HEK293 (cell line): ENCODE data around the gene PLK5.

Experiments used
- ATF2 ChIP-seq: fragments of 450-650 bp; formaldehyde crosslinking; IDR thresholded peaks from 2 replicates; pipeline ENCODE4 v1.5.1; 2016; ENCODE audit warnings: missing biosample characterization, missing genetic modification characterization, low read depth
- BCL11B ChIP-seq: fragments of 450-650 bp; formaldehyde crosslinking; IDR thresholded peaks from 2 replicates; pipeline ENCODE4 v1.5.1; 2016; ENCODE audit warnings: low read depth, missing biosample characterization, missing genetic modification characterization
- FEZF1 ChIP-seq: fragments of 450-650 bp; formaldehyde crosslinking; IDR thresholded peaks from 2 replicates; pipeline ENCODE4 v1.5.1; 2016; ENCODE audit warnings: missing biosample characterization, missing genetic modification characterization
- HOXC10 ChIP-seq: sonication (generic); formaldehyde crosslinking; IDR thresholded peaks from 2 replicates; pipeline ENCODE4 v1.8.1; 2023; ENCODE audit warnings: mild to moderate bottlenecking, missing genetic modification reagents
- KLF1 ChIP-seq: fragments of 450-650 bp; formaldehyde crosslinking; IDR thresholded peaks from 2 replicates; pipeline ENCODE4 v1.5.1; 2016; ENCODE audit warnings: missing biosample characterization, missing genetic modification characterization
- KLF10 ChIP-seq: fragments of 450-650 bp; IDR thresholded peaks from 2 replicates; pipeline ENCODE4 v1.5.1; 2018; ENCODE audit warnings: missing biosample characterization, mild to moderate bottlenecking, missing genetic modification characterization
- ZBTB26 ChIP-seq: fragments of 450-650 bp; formaldehyde crosslinking; optimal IDR thresholded peaks from 2 replicates; pipeline ENCODE3; 2016; ENCODE audit warnings: missing biosample characterization, mild to moderate bottlenecking, missing genetic modification characterization
- ZBTB7A ChIP-seq: fragments of 450-650 bp; formaldehyde crosslinking; IDR thresholded peaks from 2 replicates; pipeline ENCODE4 v1.5.1; 2016; ENCODE audit warnings: low read depth, missing biosample characterization, missing genetic modification characterization
- ZEB2 ChIP-seq: fragments of 450-650 bp; formaldehyde crosslinking; IDR thresholded peaks from 2 replicates; pipeline ENCODE4 v1.5.1; 2016; ENCODE audit warnings: missing biosample characterization, missing genetic modification characterization
- ZFP41 ChIP-seq: fragments of 450-650 bp; formaldehyde crosslinking; IDR thresholded peaks from 2 replicates; pipeline ENCODE4 v1.5.1; 2016; ENCODE audit warnings: missing biosample characterization, missing genetic modification characterization, borderline replicate concordance
- ZFP69B ChIP-seq: fragments of 450-650 bp; formaldehyde crosslinking; IDR thresholded peaks from 2 replicates; pipeline ENCODE4 v1.5.1; 2016; ENCODE audit warnings: missing biosample characterization, missing genetic modification characterization
- ZNF26 ChIP-seq: fragments of 450-650 bp; formaldehyde crosslinking; IDR thresholded peaks from 2 replicates; pipeline ENCODE4 v1.5.1; 2016; ENCODE audit warnings: missing biosample characterization, missing genetic modification characterization
- ZNF266 ChIP-seq: fragments of 450-650 bp; formaldehyde crosslinking; IDR thresholded peaks from 2 replicates; pipeline ENCODE4 v1.5.1; 2016; ENCODE audit warnings: missing biosample characterization, missing genetic modification characterization, low read depth
- ZNF280C ChIP-seq: fragments of 450-650 bp; formaldehyde crosslinking; IDR thresholded peaks from 2 replicates; pipeline ENCODE4 v1.5.1; 2016; ENCODE audit warnings: missing biosample characterization, missing genetic modification characterization
- ZNF341 ChIP-seq: fragments of 450-650 bp; formaldehyde crosslinking; IDR thresholded peaks from 2 replicates; pipeline ENCODE4; 2016; ENCODE audit warnings: low read depth, missing biosample characterization, missing genetic modification characterization
- ZNF354C ChIP-seq: fragments of 450-650 bp; formaldehyde crosslinking; IDR thresholded peaks from 2 replicates; pipeline ENCODE4 v1.5.1; 2016; ENCODE audit warnings: missing biosample characterization, missing genetic modification characterization, low read depth, borderline replicate concordance
- ZNF449 ChIP-seq: fragments of 450-650 bp; formaldehyde crosslinking; IDR thresholded peaks from 2 replicates; pipeline ENCODE4 v1.5.1; 2017; ENCODE audit warnings: missing biosample characterization, mild to moderate bottlenecking, missing genetic modification characterization, moderate library complexity
- ZNF501 ChIP-seq: fragments of 450-650 bp; formaldehyde crosslinking; IDR thresholded peaks from 2 replicates; pipeline ENCODE4 v1.5.1; 2016; ENCODE audit warnings: missing biosample characterization, missing genetic modification characterization
- ZNF518A ChIP-seq: fragments of 450-650 bp; formaldehyde crosslinking; conservative IDR thresholded peaks from 2 replicates; pipeline ENCODE4 v1.5.1; 2016; ENCODE audit warnings: low read depth, missing biosample characterization, missing genetic modification characterization
- ZNF530 ChIP-seq: fragments of 450-650 bp; formaldehyde crosslinking; IDR thresholded peaks from 2 replicates; pipeline ENCODE4 v1.5.1; 2016; ENCODE audit warnings: low read depth, missing biosample characterization, missing genetic modification characterization
- ZNF560 ChIP-seq: fragments of 450-650 bp; formaldehyde crosslinking; IDR thresholded peaks from 2 replicates; pipeline ENCODE4 v1.5.1; 2017; ENCODE audit warnings: missing biosample characterization, missing genetic modification characterization, borderline replicate concordance
- ZNF621 ChIP-seq: fragments of 450-650 bp; formaldehyde crosslinking; IDR thresholded peaks from 2 replicates; pipeline ENCODE4 v1.5.1; 2017; ENCODE audit warnings: missing biosample characterization, missing genetic modification characterization
- ZNF658 ChIP-seq: fragments of 450-650 bp; formaldehyde crosslinking; IDR thresholded peaks from 2 replicates; pipeline ENCODE4; 2016; ENCODE audit warnings: missing biosample characterization, missing genetic modification characterization
- ZNF76 ChIP-seq: fragments of 450-650 bp; formaldehyde crosslinking; IDR thresholded peaks from 2 replicates; pipeline ENCODE4; 2016; ENCODE audit warnings: low read depth, missing biosample characterization, missing genetic modification characterization, borderline replicate concordance
- ZSCAN30 ChIP-seq: fragments of 450-650 bp; IDR thresholded peaks from 2 replicates; pipeline ENCODE4 v1.5.1; 2018; ENCODE audit warnings: missing biosample characterization, mild to moderate bottlenecking, missing genetic modification characterization, moderate library complexity

Gene PLK5

GRCh38 chr19:1512671-1513498 lies 11.0 kb upstream of the PLK5 start, which contains the start of gene ADAMTSL5 (continued):
- 0 out of 2 replicates have a peak, but pooled peaks have one; percentile 14 for TF ChIP-seq ZEB2 (tag by site-specific recombination)
- TF ChIP-seq ATF2 = no peak
- no peak for TF ChIP-seq ZNF280C (tag by site-specific recombination)
- TF ChIP-seq ZNF341 = peak; percentile 73
- no peak for TF ChIP-seq ZNF354C (tag by site-specific recombination)
- no peak for TF ChIP-seq ZNF530 (tag by site-specific recombination)
- no peak for TF ChIP-seq ZNF621 (tag by site-specific recombination)
- peak; percentile 21; the same call in 1 of the 2 replicates for TF ChIP-seq KLF1 (tag by site-specific recombination)
- TF ChIP-seq ZSCAN30 (tag by site-specific recombination) = peak; percentile 61; the same call in 1 of the 2 replicates
- no peak for TF ChIP-seq ZNF658
- TF ChIP-seq ZNF518A (tag by site-specific recombination) = no peak
- no peak for TF ChIP-seq ZFP69B
- peak; percentile 96 for TF ChIP-seq ZBTB7A (tag by site-specific recombination)
- peak; percentile 50; the same call in 1 of the 2 replicates for TF ChIP-seq ZNF76
- 0 out of 2 replicates have a peak, but pooled peaks have one; percentile 52 for TF ChIP-seq BCL11B
- no peak for TF ChIP-seq ZNF560 (tag by site-specific recombination)
- no peak for TF ChIP-seq KLF10 (tag by site-specific recombination)
- TF ChIP-seq ZNF266 = no peak
- TF ChIP-seq HOXC10 (CRISPR knock-in tag) = no peak
- TF ChIP-seq ZBTB26 (tag by site-specific recombination) = peak; percentile 78
- no peak for TF ChIP-seq ZNF26
- TF ChIP-seq ZNF449 (tag by site-specific recombination) = no peak
- no peak for TF ChIP-seq ZFP41
- TF ChIP-seq ZNF501 (tag by site-specific recombination) = no peak
- TF ChIP-seq FEZF1 (tag by site-specific recombination) = no peak
